K562 (cell line): ENCODE data around the gene SPHK2. TPM values are rescaled to one million over a fixed set of nuclear protein-coding genes. Genes with fewer than 3 reads are reported as not detected.

Experiments used
- KDM1A ChIP-seq, 2 experiments: fragments of 450-650 bp; IDR thresholded peaks; 2 replicates each; pipeline ENCODE4 v1.6.1; 2016; ENCODE audit warnings: mild to moderate bottlenecking in 2 of 2
- MXI1 ChIP-seq: IDR thresholded peaks from 2 replicates; pipeline ENCODE4 v1.6.1; 2011; ENCODE audit warnings: low read depth, mild to moderate bottlenecking, improper control_type of control experiment, low read length
- NR2C2 ChIP-seq, 2 experiments: fragments of 200-800 bp in 1 of 2; sonication (Bioruptor generic) in 1 of 2; sonication (generic) in 1 of 2; formaldehyde crosslinking in 1 of 2; IDR thresholded peaks; 2 replicates each; pipeline versions ENCODE4 v1.6.1 to v1.8.0; 2016 to 2022; ENCODE audit warnings: mild to moderate bottlenecking in 1 of 2, missing compliant biosample characterization in 1 of 2, missing genetic modification characterization in 1 of 2, missing genetic modification reagents in 1 of 2
- POLR2A ChIP-seq: fragments of 450-650 bp; conservative IDR thresholded peaks from 2 replicates; pipeline ENCODE4 v1.6.1; 2016
- RREB1 ChIP-seq: fragments of 250-450 bp; sonication (Bioruptor Pico); IDR thresholded peaks from 2 replicates; pipeline ENCODE4 v1.4.0; 2020
- ZNF518B ChIP-seq: fragments of 250-450 bp; sonication (Bioruptor Pico); IDR thresholded peaks from 2 replicates; pipeline ENCODE4 v1.5.0; 2021; ENCODE audit warnings: mild to moderate bottlenecking, moderate library complexity
- polyA plus RNA-seq, 8 experiments: library from polyadenylated mRNA; depleted of rRNA in 4 of 8; stranded (reverse) in 5 of 8; unstranded in 3 of 8; fragments of >200 nt; fragmentation: Nextera tagmentation in 2 of 8; fragmentation: Illumina TruSeq in 1 of 8; extraction: Ambion mirVana in 2 of 8; extraction: Trizol in 1 of 8; gene quantifications; 2 replicates each; pipeline versions ENCODE4 v1.2.1 to v1.2.3, GENCODE V29; 2011 to 2014; ENCODE audit warnings: inconsistent platforms in 1 of 8, missing spikeins in 1 of 8
- total RNA-seq, 7 experiments: library from RNA; depleted of rRNA in 6 of 7; stranded (reverse); fragments of >200 nt in 6 of 7; fragmentation: Illumina TruSeq in 2 of 7; extraction: Trizol in 2 of 7; gene quantifications; 2 replicates each; pipeline versions ENCODE4 v1.2.1 to v1.2.3, GENCODE V29; 2011 to 2021; ENCODE audit warnings: low replicate concordance in 1 of 7
- TF ChIP-seq, protein P1 (sequence below), 2 experiments: fragments of 150-350 bp in 1 of 2; IDR thresholded peaks; 2 replicates each; pipeline ENCODE4 v1.6.1; 2012 to 2016; ENCODE audit warnings: low read depth in 2 of 2, low read length in 2 of 2, mild to moderate bottlenecking in 1 of 2, moderate library complexity in 1 of 2

Gene SPHK2
- total and polyA plus RNA-seq, 9 of the 15 experiments (the other 6 are each of a cell fraction or from before 2014, with no cell fraction given): 0.10 to 15.2 (median 2.9) TPM

GRCh38 chr19:48614436-48615230 is 4.7 kb upstream of the SPHK2 start, which contains the start of gene FAM83E (continued):
- TF ChIP-seq, protein P1, sequence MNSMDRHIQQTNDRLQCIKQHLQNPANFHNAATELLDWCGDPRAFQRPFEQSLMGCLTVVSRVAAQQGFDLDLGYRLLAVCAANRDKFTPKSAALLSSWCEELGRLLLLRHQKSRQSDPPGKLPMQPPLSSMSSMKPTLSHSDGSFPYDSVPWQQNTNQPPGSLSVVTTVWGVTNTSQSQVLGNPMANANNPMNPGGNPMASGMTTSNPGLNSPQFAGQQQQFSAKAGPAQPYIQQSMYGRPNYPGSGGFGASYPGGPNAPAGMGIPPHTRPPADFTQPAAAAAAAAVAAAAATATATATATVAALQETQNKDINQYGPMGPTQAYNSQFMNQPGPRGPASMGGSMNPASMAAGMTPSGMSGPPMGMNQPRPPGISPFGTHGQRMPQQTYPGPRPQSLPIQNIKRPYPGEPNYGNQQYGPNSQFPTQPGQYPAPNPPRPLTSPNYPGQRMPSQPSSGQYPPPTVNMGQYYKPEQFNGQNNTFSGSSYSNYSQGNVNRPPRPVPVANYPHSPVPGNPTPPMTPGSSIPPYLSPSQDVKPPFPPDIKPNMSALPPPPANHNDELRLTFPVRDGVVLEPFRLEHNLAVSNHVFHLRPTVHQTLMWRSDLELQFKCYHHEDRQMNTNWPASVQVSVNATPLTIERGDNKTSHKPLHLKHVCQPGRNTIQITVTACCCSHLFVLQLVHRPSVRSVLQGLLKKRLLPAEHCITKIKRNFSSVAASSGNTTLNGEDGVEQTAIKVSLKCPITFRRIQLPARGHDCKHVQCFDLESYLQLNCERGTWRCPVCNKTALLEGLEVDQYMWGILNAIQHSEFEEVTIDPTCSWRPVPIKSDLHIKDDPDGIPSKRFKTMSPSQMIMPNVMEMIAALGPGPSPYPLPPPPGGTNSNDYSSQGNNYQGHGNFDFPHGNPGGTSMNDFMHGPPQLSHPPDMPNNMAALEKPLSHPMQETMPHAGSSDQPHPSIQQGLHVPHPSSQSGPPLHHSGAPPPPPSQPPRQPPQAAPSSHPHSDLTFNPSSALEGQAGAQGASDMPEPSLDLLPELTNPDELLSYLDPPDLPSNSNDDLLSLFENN (IDR thresholded peaks at IDR 0.05; ENCODE audit: low read depth in 2 of 2, low read length in 2 of 2): peak in 1 of 2 experiments; percentile 65; a peak in 1 of 4 replicates
- TF ChIP-seq ZNF518B (no peak), MXI1 (no peak), RREB1 (CRISPR knock-in tag) (no peak), POLR2A (peak; percentile 86), KDM1A (IDR thresholded peaks at IDR 0.05) (no peak), NR2C2 (CRISPR knock-in tag; IDR thresholded peaks at IDR 0.05) (no peak), NR2C2 (tag; IDR thresholded peaks at IDR 0.05) (no peak)
